Activated CD8-positive, alpha-beta T cell treated with anti-CD3 and anti-CD28 coated beads, Interleukin-2, amount 10 ng/mL, durations not matched to agents 7 days and 5 days (primary cell): ENCODE measurements around the gene XBP1. TPM values are rescaled to one million over a fixed set of nuclear protein-coding genes. Genes with fewer than 3 reads are reported as not detected.

Experiments
- ATAC-seq: fragments of 150-1000 bp; cut with Tn5 transposase; one replicate; pipeline ENCODE4 v1.10.0; 2021; ENCODE audit warnings: moderate library complexity
- CTCF ChIA-PET: fragments of 350-600 bp; sonication (Branson Sonifier 250); formaldehyde crosslinking; loops from one replicate; lab custom pipeline; 2021; ENCODE audit warnings: antibody characterized with exemption; lab: Charles Lee
- POLR2A ChIA-PET: fragments of 350-600 bp; sonication (Branson Sonifier 250); formaldehyde crosslinking; loops from one replicate; lab custom pipeline; 2021; ENCODE audit warnings: antibody characterized with exemption; lab: Charles Lee
- DNase-seq: peaks from one replicate; pipeline ENCODE4 v3.0.0-alpha.2; 2020
- H3K27ac Mint-ChIP-seq: one replicate; pipeline ENCODE4 v1.8.0; 2021; ENCODE audit warnings: mild to moderate bottlenecking, mixed read lengths
- H3K27me3 Mint-ChIP-seq: one replicate; pipeline ENCODE4 v1.8.0; 2021; ENCODE audit warnings: low read depth, mixed read lengths
- H3K36me3 Mint-ChIP-seq: one replicate; pipeline ENCODE4 v1.8.0; 2021; ENCODE audit warnings: low read depth, mixed read lengths
- H3K4me1 Mint-ChIP-seq: one replicate; pipeline ENCODE4 v1.8.0; 2021; ENCODE audit warnings: low read depth, mixed read lengths
- H3K4me3 Mint-ChIP-seq: one replicate; pipeline ENCODE4 v1.8.0; 2021; ENCODE audit warnings: mild to moderate bottlenecking, mixed read lengths
- H3K9me3 Mint-ChIP-seq: one replicate; pipeline ENCODE4 v1.8.0; 2022; ENCODE audit warnings: mixed read lengths; ENCODE audit not compliant: insufficient read depth
- total RNA-seq, 2 experiments: library from RNA; stranded (reverse); gene quantifications; one replicate each; pipeline ENCODE4 v1.2.3, GENCODE V29; 2021

XBP1 gene
- total RNA-seq, 2 experiments from 2014 or later = 220 to 229 TPM

GRCh38 chr22:28792491-28793383, 7.6 kb downstream of the XBP1 start:
- peak; percentile 55 for ATAC-seq
- Mint-ChIP-seq H3K27me3 (no peaks in the 10 kb centered on the region), H3K4me3 (peak overlapping the region; percentile 26), H3K36me3 (peaks cover 79% of the 10 kb centered on the region), H3K4me1 (peaks cover 70% of the 10 kb centered on the region), H3K27ac (peak overlapping the region; percentile 84), H3K9me3 (no peaks in the 10 kb centered on the region)
- ChIA-PET CTCF (interaction anchor here (0.6 to 3.7 kb wide), 7 partner anchors 20 to 248 kb away, joined by 3 to 13 read pairs (median 4); partner anchors contain the start of gene CCDC117), POLR2A (interaction anchor here (1.3 kb wide), 1 partner anchor 19 kb away, joined by 4 read pairs; no protein-coding TSS in a partner anchor)
- no peak for DNase-seq

GRCh38 chr22:28791841-28792490, 8.4 kb downstream of the XBP1 start:
- ChIA-PET CTCF (interaction anchor here (0.9 to 4.2 kb wide), 6 partner anchors 7 to 248 kb away, joined by 3 to 28 read pairs (median 8); partner anchors contain the start of genes CCDC117 and XBP1), POLR2A (interaction anchor here (0.6 to 1.3 kb wide), 2 partner anchors 8 to 19 kb away, joined by 3 to 4 read pairs; partner anchors contain the start of gene XBP1)
- H3K27me3 Mint-ChIP-seq = no peaks in the 10 kb centered on the region
- peak overlapping the region; percentile 26 for H3K4me3 Mint-ChIP-seq
- peaks cover 77% of the 10 kb centered on the region for H3K36me3 Mint-ChIP-seq
- DNase-seq (no peak), ATAC-seq (peak; percentile 54)
- H3K27ac Mint-ChIP-seq = peak overlapping the region; percentile 84
- H3K9me3 Mint-ChIP-seq = no peaks in the 10 kb centered on the region
- peaks cover 64% of the 10 kb centered on the region for H3K4me1 Mint-ChIP-seq

GRCh38 chr22:28791124-28791523, 9.2 kb downstream of the XBP1 start:
- Mint-ChIP-seq H3K4me3 (no peak overlapping the region), H3K27me3 (no peaks in the 10 kb centered on the region), H3K4me1 (peaks cover 56% of the 10 kb centered on the region), H3K36me3 (peaks cover 75% of the 10 kb centered on the region), H3K27ac (no peak overlapping the region), H3K9me3 (no peaks in the 10 kb centered on the region)
- DNase-seq = no peak
- ATAC-seq = no peak
- ChIA-PET CTCF (interaction anchor here (0.6 to 4.8 kb wide), 8 partner anchors 8 to 249 kb away, joined by 3 to 63 read pairs (median 8); partner anchors contain the start of gene XBP1), POLR2A (interaction anchor here (1.1 to 1.3 kb wide), 3 partner anchors 9 to 18 kb away, joined by 4 to 5 read pairs (median 5); partner anchors contain the start of gene XBP1)

GRCh38 chr22:28788601-28789000, 11.8 kb downstream of the XBP1 start:
- no peak for DNase-seq
- Mint-ChIP-seq H3K9me3 (no peaks in the 10 kb centered on the region), H3K4me3 (no peak overlapping the region), H3K27ac (no peak overlapping the region), H3K27me3 (no peaks in the 10 kb centered on the region), H3K4me1 (peaks cover 35% of the 10 kb centered on the region), H3K36me3 (peaks cover 71% of the 10 kb centered on the region)
- CTCF ChIA-PET = interaction anchor here (1.0 to 4.8 kb wide), 6 partner anchors 11 to 366 kb away, joined by 3 to 63 read pairs (median 12); partner anchors contain the start of gene XBP1
- POLR2A ChIA-PET = no interaction called here
- no peak for ATAC-seq

- Mint-ChIP-seq H3K4me3 (no peak overlapping the region), H3K36me3 (peaks cover 67% of the 10 kb centered on the region), H3K4me1 (peaks cover 19% of the 10 kb centered on the region), H3K27me3 (no peaks in the 10 kb centered on the region), H3K9me3 (no peaks in the 10 kb centered on the region), H3K27ac (peak overlapping the region; percentile 6)
- ChIA-PET CTCF (interaction anchor here (0.7 to 4.1 kb wide), 6 partner anchors 10 to 183 kb away, joined by 3 to 17 read pairs (median 4); partner anchors contain the start of gene CCDC117), POLR2A (interaction anchor here (1.3 to 3.5 kb wide), 3 partner anchors 7 to 16 kb away, joined by 3 to 17 read pairs (median 4); partner anchors contain the start of gene XBP1)
- DNase-seq = no peak
- ATAC-seq = no peak
These were observed 16.3 kb downstream of the XBP1 start for GRCh38 chr22:28783786-28784671.

GRCh38 chr22:28780296-28780695, 20.1 kb downstream of the XBP1 start:
- Mint-ChIP-seq H3K9me3 (no peaks in the 10 kb centered on the region), H3K4me1 (peaks cover 26% of the 10 kb centered on the region), H3K27me3 (no peaks in the 10 kb centered on the region), H3K36me3 (peaks cover 61% of the 10 kb centered on the region), H3K4me3 (no peak overlapping the region), H3K27ac (no peak overlapping the region)
- no peak for ATAC-seq
- ChIA-PET CTCF (interaction anchor here (0.7 to 1.2 kb wide), 4 partner anchors 16 to 179 kb away, joined by 3 to 5 read pairs (median 3); no protein-coding TSS in a partner anchor), POLR2A (interaction anchor here (1.1 kb wide), 1 partner anchor 9 kb away, joined by 4 read pairs; no protein-coding TSS in a partner anchor)
- no peak for DNase-seq

GRCh38 chr22:28779833-28780232, 20.5 kb downstream of the XBP1 start:
- POLR2A ChIA-PET = no interaction called here
- Mint-ChIP-seq H3K9me3 (no peaks in the 10 kb centered on the region), H3K36me3 (peaks cover 60% of the 10 kb centered on the region), H3K27me3 (no peaks in the 10 kb centered on the region), H3K27ac (peak overlapping the region; percentile 11), H3K4me1 (peaks cover 30% of the 10 kb centered on the region), H3K4me3 (no peak overlapping the region)
- ATAC-seq (no peak), DNase-seq (no peak)
- CTCF ChIA-PET = interaction anchor here (0.6 to 1.2 kb wide), 4 partner anchors 11 to 50 kb away, joined by 3 to 5 read pairs (median 4); no protein-coding TSS in a partner anchor

- POLR2A ChIA-PET = interaction anchor here (1.1 to 2.9 kb wide), 3 partner anchors 16 to 32 kb away, joined by 3 to 24 read pairs (median 5); partner anchors contain the start of genes CHEK2 and HSCB
- DNase-seq = no peak
- peaks cover 2% of the 10 kb centered on the region for H3K27me3 Mint-ChIP-seq
- peak overlapping the region; percentile 95 for H3K4me3 Mint-ChIP-seq
- peaks cover 37% of the 10 kb centered on the region for H3K36me3 Mint-ChIP-seq
- no peak for ATAC-seq
- peak overlapping the region; percentile 32 for H3K27ac Mint-ChIP-seq
- H3K4me1 Mint-ChIP-seq = peaks cover 29% of the 10 kb centered on the region
- CTCF ChIA-PET = interaction anchor here (0.7 to 3.0 kb wide), 3 partner anchors 11 to 56 kb away, joined by 3 to 18 read pairs (median 17); partner anchors contain the start of gene XBP1
- no peaks in the 10 kb centered on the region for H3K9me3 Mint-ChIP-seq
These were observed 26.0 kb downstream of the XBP1 start for GRCh38 chr22:28774378-28774777.

GRCh38 chr22:28773461-28773867, 26.9 kb downstream of the XBP1 start:
- ChIA-PET POLR2A (interaction anchor here (1.0 to 2.9 kb wide), 10 partner anchors 12 to 89 kb away, joined by 3 to 24 read pairs (median 4); partner anchors contain the start of genes CHEK2, HSCB and XBP1), CTCF (interaction anchor here (0.9 to 3.0 kb wide), 9 partner anchors 12 to 98 kb away, joined by 3 to 18 read pairs (median 6); partner anchors contain the start of gene XBP1)
- peak; percentile 4 for ATAC-seq
- peak overlapping the region; percentile 94 for H3K27ac Mint-ChIP-seq
- H3K27me3 Mint-ChIP-seq = peaks cover 7% of the 10 kb centered on the region
- peaks cover 29% of the 10 kb centered on the region for H3K4me1 Mint-ChIP-seq
- H3K9me3 Mint-ChIP-seq = peaks cover 3% of the 10 kb centered on the region
- H3K4me3 Mint-ChIP-seq = peak overlapping the region; percentile 95
- DNase-seq = no peak
- peaks cover 33% of the 10 kb centered on the region for H3K36me3 Mint-ChIP-seq
